Measurements from ENCODE around the gene GLI3.

Gene GLI3

DNA sequence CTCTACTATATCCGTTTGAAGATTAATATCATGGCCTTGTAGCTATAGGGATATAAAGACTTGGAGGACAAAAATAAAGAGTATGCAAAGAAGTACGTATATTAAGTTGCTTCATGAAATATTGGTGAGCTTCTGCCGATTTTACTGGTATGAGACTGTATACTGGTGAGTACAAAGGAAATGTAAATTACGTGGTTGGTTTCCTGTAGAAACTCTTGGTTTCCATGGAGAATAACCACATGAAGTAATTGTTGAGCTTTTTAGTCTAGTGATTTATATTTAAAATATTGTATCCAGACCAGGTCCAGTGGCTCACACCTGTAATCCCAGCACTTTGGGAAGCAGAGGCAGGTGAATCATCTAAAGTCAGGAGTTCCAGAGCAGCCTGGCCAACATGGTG, 32.2 kb upstream of the GLI3 start:
- ChIA-PET POLR2A (no interaction called here), CTCF (interaction anchor here (2.5 kb wide), 1 partner anchor 10 kb away, joined by 9 read pairs; no protein-coding TSS in a partner anchor)
- no peak for DNase-seq (ENCODE audit: extremely low spot score)
- TF ChIP-seq, protein P1, sequence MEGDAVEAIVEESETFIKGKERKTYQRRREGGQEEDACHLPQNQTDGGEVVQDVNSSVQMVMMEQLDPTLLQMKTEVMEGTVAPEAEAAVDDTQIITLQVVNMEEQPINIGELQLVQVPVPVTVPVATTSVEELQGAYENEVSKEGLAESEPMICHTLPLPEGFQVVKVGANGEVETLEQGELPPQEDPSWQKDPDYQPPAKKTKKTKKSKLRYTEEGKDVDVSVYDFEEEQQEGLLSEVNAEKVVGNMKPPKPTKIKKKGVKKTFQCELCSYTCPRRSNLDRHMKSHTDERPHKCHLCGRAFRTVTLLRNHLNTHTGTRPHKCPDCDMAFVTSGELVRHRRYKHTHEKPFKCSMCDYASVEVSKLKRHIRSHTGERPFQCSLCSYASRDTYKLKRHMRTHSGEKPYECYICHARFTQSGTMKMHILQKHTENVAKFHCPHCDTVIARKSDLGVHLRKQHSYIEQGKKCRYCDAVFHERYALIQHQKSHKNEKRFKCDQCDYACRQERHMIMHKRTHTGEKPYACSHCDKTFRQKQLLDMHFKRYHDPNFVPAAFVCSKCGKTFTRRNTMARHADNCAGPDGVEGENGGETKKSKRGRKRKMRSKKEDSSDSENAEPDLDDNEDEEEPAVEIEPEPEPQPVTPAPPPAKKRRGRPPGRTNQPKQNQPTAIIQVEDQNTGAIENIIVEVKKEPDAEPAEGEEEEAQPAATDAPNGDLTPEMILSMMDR (IDR thresholded peaks at IDR 0.05; ENCODE audit: control extremely low read depth, extremely low read depth, low read depth, missing control alignments) = no peak

GRCh38 chr7:42264702-42265101, 27.7 kb upstream of the GLI3 start:
- CTCF ChIA-PET = no interaction called here

DNA sequence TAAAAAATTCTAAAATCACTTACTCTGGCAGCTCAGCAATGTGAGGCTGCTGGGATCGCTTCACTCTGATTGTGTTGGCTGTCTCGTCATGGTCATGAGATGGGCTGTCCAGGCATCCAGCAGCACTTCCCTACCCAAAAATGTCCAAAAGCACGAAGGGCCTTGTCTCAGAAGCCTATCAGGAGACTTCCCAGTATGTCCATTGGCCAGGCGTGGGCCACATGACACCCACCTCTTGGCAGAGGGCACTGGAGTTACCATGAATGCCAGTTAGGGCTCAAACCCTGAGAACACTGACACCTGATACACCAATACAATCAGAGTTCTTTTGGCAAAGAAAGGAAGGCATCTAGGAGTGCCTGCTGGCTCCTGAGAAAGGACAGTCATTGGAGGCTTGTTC, 27.0 kb upstream of the GLI3 start:
- POLR2A ChIA-PET = no interaction called here
- DNase-seq (ENCODE audit: extremely low spot score) = no peak
- TF ChIP-seq, protein P1 (IDR thresholded peaks at IDR 0.05; ENCODE audit: control extremely low read depth, extremely low read depth, low read depth, missing control alignments) = no peak
- CTCF ChIA-PET = no interaction called here

More at GRCh38 chr7:42264702-42265101, 27.7 kb upstream of the GLI3 start:
- POLR2A ChIA-PET = no interaction called here
- no peak for DNase-seq (ENCODE audit: extremely low spot score)
- TF ChIP-seq, protein P1 (IDR thresholded peaks at IDR 0.05; ENCODE audit: control extremely low read depth, extremely low read depth, low read depth, missing control alignments) = no peak

DNA sequence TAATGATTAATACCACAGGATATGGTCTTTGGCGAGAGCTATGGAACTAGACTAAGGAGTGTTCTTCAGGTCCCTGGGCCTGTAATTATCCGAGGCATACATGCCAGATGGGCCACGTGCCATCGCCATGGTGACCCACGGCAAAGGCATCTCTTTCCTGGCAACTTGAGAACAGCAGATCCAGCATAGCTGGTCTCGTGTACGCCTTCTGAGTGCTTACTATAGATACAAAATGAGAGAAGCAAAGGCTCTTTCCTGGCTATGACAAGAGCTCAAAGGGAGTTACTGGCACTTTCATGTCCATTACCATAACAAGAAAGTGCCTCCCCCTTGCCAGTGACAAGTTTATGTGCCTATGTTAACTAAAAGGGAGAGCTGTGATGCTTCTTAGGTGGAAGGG, 26.0 kb upstream of the GLI3 start:
- CTCF ChIA-PET = no interaction called here
- TF ChIP-seq, protein P1 (IDR thresholded peaks at IDR 0.05; ENCODE audit: control extremely low read depth, extremely low read depth, low read depth, missing control alignments) = no peak
- DNase-seq (ENCODE audit: extremely low spot score) = no peak
- POLR2A ChIA-PET = no interaction called here

GRCh38 chr7:42254217-42254616, 17.2 kb upstream of the GLI3 start:
- TF ChIP-seq, protein P1 (IDR thresholded peaks at IDR 0.05; ENCODE audit: control extremely low read depth, extremely low read depth, low read depth, missing control alignments) = no peak
- ChIA-PET POLR2A (no interaction called here), CTCF (no interaction called here)
- DNase-seq (ENCODE audit: extremely low spot score) = no peak

GRCh38 chr7:42253316-42253715, 16.3 kb upstream of the GLI3 start:
- TF ChIP-seq, protein P1 (IDR thresholded peaks at IDR 0.05; ENCODE audit: control extremely low read depth, extremely low read depth, low read depth, missing control alignments) = no peak
- ChIA-PET POLR2A (no interaction called here), CTCF (no interaction called here)
- DNase-seq (ENCODE audit: extremely low spot score) = no peak

DNA sequence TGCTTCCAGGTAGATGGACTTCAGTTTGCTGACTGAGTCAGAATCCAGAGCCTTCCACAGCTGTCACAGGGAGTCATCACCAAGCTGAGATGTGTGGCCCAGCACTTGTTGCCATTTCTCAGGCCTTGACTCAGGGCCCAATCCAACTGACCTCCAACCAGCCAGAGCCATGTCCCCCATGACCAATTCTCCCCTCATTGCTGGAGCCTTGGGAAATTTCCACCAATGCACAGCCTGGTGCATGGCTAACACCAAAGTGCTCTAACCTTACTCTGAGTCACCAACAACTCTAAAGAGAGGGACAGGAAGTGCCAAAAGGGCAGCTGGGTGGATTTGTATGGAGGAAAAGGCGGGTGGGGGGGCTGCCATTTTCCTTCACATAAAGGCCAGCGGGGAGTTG, 13.4 kb upstream of the GLI3 start:
- no peak for DNase-seq (ENCODE audit: extremely low spot score)
- TF ChIP-seq, protein P1 (IDR thresholded peaks at IDR 0.05; ENCODE audit: control extremely low read depth, extremely low read depth, low read depth, missing control alignments) = no peak
- ChIA-PET POLR2A (no interaction called here), CTCF (no interaction called here)

Data from GM10248 (cell line).